GM21515 (cell line): Measurements from ENCODE around the gene BCR.

ENCODE experiments used
- ATAC-seq: cut with Tn5 transposase; IDR thresholded peaks from one replicate; pipeline ENCODE4 v1.9.1; 2021; ENCODE audit not compliant: unreplicated experiment

The BCR gene

GRCh38 chr22:23242473-23243001 is 62.2 kb downstream of the BCR start:
- no peak for ATAC-seq

DNA sequence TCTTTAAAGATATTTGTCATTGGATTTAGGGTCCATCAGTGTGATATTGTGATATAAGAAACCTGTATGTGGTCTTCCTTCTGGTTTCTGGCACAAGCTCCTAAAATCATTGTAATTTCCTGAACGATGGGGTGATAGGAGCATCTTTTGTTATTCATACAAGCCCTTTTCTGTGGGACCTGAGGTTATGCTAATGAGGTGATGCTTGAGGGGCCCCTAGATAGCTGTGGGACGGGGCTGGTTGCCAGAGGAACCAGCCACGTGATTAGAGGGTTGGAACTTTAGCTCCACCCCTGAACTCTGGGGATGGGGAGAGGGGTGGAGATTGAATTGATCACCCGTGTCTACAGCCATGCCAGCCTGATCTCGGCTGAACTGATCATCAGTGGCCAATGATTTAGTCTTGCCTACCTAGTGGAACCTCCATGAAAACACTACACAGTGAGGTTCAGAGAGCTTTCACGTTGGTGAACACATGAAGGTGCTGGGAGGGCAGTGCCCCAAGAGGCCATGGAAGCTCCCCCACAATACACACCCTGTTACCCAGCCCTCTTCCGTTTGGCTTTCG is 62.8 kb downstream of the BCR start:
- ATAC-seq = no peak

- ATAC-seq = no peak
Observed at GRCh38 chr22:23243859-23244689, 63.8 kb downstream of the BCR start.

- ATAC-seq = no peak
Observed at GRCh38 chr22:23244690-23245044, 64.4 kb downstream of the BCR start.

DNA sequence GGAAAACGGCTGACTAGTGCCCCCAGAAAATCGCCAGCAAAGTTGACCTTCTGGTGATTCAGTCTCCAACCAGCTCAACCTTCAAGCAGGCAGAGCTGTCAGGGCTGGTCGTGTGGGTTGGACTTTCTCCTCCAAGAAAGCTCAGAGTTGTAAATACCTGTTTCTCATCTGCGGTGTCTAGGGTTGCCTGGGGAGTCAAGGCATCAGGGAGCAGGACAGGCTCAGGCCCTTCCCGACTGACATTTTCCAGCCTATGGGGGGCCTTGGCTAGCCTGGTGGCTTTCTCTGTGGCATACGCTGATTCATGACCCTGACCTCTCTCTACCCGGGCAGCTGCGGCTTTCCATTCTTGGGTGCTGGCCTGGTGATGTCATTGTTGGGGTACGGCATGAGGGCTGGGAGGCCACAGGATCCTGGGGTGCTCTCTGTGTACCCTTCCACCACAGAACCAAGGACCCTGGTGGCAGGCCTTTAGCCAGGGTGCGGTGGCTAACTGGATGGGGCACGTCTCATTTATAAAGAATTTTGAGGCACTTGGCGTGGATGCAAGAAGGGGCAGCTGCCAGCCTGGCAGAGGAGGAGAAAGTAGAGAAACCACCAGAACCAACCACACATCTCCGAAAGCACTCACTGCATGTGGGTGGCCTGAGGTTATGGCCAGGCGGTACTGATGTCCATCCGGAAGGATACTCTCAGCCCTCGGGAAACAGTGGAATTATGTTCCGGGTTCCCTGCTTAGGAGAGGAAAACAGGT is 64.9 kb downstream of the BCR start:
- ATAC-seq = no peak

DNA sequence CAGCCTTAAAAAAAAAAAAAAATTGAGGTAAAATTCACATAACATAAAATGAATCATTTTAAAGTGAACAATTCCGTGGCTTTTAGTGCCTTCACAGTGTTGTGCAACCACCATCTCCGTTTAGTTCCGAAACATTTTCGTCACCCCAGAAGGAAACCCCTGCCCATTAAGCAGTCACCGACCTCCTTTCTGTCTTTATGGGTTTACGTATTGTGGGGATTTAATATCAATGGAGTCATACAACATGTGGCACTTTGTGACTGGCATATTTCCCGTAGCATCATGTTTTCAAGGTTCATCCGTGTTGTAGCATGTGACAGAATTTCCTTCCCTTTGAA is 65.5 kb downstream of the BCR start:
- no peak for ATAC-seq

DNA sequence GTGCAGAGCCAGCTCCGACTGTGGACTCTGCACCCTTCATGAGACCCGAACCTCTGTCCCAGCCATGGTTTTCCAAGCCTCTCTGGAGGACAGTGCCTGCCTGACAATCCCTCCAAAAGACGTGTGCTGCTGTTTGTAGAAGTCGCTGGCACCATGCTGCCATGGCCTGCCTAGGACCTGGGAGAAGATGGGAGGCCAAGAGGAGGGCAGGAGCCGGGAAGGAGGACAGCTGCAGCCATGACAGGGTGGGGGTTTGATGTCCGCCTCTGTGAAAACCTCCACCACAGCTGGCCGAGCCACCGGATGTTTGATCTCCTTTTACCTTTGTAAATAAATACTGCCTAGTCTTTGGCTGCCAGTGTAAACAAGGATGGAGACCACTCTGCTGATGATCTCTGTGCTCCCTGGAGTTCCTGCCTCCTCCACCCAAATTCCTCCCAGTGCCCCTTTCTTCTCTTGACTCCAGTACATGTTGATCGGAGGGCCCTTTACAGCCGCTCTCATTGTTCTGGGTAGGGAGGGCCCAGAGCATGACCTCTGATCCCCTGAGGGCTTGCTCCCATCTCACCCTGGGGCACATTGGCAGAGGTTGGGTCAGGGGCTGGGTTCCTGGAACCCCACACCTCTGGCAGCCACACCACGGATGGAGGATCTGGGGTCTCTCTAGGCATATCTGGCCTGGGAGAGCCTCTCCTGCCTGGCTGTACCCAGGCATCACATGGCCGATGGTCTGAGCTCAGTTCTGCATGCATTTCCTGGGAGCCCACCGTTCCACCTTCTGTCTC is 66.9 kb downstream of the BCR start:
- no peak for ATAC-seq

DNA sequence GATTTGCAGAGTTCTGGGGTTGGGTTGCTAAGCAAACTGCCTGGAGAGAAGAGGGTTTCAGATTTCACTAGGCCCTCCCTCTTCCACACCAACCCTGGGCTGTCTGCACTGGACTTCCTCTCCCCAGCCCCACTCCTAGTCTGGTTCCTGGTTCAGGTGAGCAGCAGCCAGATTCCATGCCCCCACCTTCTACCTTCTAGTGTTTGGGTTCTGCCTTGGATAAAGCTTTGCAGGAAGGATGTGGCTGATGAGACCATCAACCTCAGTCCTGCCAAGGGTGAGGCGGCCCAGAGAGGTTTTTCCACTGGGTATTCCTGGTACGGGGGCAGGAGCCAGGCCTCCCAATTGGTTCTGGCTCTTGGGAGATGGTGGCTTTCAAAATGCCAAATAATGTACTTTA is 68.3 kb downstream of the BCR start:
- no peak for ATAC-seq

DNA sequence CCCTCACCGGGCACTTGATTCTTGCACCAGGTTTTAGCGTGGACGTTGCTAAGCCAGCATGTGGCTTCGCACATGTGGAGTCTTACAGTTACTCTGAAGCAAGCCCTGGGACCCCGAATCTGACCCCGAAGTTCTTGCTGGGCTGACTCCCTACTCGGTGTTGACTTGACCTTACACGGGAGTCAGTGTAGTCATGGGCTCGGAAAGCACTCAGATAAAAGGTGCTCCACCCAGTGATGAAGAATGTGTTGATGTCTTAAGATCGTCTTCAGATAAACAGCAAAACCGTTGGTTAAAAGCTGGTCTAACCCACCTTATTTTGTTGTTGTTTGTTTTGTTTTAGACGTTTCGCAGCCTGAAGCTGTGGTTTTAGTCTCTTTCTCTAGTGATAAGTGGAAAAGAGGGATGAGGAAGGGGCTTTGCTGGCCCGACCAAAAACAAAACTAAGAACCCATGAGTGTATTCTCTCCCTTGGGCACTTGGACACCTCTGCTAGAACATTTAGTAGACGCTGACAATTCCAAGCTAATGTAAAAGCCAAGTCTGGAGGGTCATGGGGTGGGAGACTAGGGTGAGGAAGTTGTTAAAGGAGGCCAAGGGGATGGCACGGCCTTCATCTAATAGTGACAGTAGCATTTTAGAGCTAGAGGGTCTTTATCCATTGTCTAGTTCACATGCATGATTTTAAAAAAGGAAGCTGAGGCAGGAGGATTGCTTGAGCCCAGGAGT is 69.9 kb downstream of the BCR start:
- ATAC-seq = no peak

- no peak for ATAC-seq
Observed at GRCh38 chr22:23250785-23251363, 70.6 kb downstream of the BCR start.

- ATAC-seq = no peak
Observed at GRCh38 chr22:23251445-23252093, 71.3 kb downstream of the BCR start.

DNA sequence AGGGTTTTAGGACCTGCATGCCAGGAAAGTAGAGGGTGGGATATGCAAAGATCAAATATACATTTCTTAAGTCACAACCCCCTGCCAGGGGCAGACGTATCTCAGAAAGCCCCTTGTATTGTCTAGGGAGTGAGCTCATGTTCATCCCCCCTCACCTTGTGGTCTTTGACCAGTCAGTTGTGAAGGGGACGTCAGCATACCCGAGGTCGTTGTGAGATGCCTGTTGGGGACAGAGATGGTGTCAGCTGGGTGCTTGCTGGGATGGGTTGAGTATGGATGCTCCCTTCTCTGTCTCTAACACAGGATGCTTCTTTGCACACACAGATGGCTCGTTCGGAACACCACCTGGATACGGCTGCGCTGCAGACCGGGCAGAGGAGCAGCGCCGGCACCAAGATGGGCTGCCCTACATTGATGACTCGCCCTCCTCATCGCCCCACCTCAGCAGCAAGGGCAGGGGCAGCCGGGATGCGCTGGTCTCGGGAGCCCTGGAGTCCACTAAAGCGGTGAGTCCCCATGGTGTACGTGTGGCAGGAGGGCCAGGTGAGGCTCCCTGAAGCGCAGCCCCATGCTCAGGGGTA is 73.3 kb downstream of the BCR start:
- no peak for ATAC-seq

DNA sequence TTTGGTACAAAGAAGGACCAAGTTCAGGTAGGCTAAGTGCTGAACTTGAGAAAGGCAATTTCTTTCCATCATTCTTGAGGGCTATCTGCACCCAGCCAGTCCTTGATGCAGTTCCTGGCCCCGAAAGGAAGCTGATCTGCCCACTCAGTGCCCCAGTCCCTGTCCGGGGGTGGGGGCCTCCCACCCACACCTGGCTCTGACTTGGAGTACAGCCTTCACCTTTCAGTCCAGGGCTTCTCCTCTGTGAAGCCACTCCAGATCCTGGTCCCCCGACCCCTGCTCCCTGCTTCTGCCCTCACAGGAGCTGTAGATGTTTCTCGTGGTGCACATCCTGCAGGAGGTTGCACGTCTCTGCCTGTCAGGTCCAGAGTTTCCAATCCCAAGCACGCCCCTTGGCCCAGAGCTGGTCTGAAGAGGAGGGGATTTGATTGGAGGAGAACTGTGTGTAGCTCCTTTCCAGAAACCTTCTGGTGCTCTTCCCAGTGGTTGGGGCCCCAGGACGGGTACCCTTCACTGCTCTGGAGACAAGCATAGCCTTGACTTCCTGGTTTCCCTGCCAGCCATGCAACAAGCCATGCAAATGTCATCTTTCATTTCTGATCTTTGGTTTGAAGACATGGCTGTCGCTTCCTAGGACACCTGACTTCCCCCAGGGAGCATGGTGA is 75.3 kb downstream of the BCR start:
- no peak for ATAC-seq

GRCh38 chr22:23256171-23256932 is 76.0 kb downstream of the BCR start:
- ATAC-seq = no peak

DNA sequence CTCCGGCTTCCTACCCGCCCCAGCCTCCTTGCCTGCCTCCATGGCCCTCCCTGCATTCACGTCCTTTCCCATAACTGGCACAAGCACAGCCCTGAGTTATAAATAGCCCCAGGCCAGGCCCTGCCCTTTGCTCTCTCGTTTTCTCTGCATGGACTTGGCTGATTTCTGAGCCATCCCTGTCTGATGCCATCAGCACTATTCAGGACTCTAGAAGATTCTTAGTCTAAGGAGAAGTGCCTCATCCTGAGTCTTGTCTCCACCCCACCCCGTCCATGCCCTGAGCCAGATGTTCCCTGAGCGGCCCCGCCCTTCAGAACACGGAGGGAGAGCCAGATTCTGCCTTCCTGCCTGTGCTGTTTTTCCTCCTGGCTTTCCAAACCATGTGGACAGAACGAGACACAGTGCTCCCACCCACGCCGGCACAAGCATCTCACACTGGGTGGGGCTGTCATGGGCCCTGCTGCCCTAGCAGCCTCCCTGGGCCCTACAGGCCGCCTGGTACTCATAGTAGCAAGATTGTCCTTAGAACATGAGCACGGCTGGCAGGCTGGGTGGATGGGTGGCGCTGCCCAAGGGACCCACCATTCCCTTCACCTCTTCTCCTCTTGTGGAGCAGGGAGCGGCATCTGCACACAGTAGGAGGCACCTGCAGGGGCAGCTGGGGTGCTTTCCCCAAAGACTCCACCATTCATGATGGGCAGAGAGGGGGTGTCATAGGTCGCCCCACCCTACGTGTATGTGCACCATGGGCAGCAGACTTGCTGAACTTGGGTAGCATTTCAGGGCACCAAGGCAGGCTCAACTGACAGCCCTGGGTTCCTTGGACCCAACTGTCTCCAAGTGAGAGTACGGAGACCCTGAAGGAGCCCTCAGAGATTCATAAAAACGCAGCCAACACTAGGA is 76.9 kb downstream of the BCR start:
- ATAC-seq = no peak

- ATAC-seq = no peak
Observed at GRCh38 chr22:23257889-23258825, 77.8 kb downstream of the BCR start.
